Neural crest cell (in vitro differentiated cells): Measurements from ENCODE around the gene TAF7. TPM values are rescaled to one million over a fixed set of nuclear protein-coding genes. Genes with fewer than 3 reads are reported as not detected.
"Not testable (repeated sequence)": the region's sequence is repeated elsewhere in the genome, so short reads cannot be mapped to it uniquely, and the experiment has no call there.

Experiments used
- DNase-seq: peaks from one replicate; pipeline ENCODE4 v3.0.0; 2021; ENCODE audit warnings: low read depth, mixed read lengths, low spot score
- H3K27ac Mint-ChIP-seq: one replicate; pipeline ENCODE4 v1.8.0; 2021; ENCODE audit warnings: mild to moderate bottlenecking, mixed read lengths; ENCODE audit not compliant: unreplicated experiment
- H3K27me3 Mint-ChIP-seq: 2 replicates; pipeline ENCODE4 v1.8.0; 2021; ENCODE audit warnings: low read depth, mild to moderate bottlenecking, mixed read lengths
- H3K36me3 Mint-ChIP-seq: 2 replicates; pipeline ENCODE4 v1.8.0; 2021; ENCODE audit warnings: low read depth, mild to moderate bottlenecking, mixed read lengths
- H3K4me1 Mint-ChIP-seq: 2 replicates; pipeline ENCODE4 v1.8.0; 2021; ENCODE audit warnings: mixed read lengths
- H3K4me3 Mint-ChIP-seq: one replicate; pipeline ENCODE4 v1.8.0; 2021; ENCODE audit warnings: mild to moderate bottlenecking, mixed read lengths
- H3K9me3 Mint-ChIP-seq: 2 replicates; pipeline ENCODE4 v1.8.0; 2021; ENCODE audit warnings: mixed read lengths
- CTCF ChIP-seq: fragments of 200-600 bp; sonication (generic); conservative IDR thresholded peaks from 2 replicates; pipeline ENCODE4 v1.5.0; 2021; ENCODE audit warnings: antibody characterized with exemption, mild to moderate bottlenecking
- total RNA-seq: library from RNA; stranded (reverse); gene quantifications from 2 replicates; pipeline ENCODE4 v1.2.1, GENCODE V29; 2021

The TAF7 gene
- total RNA-seq, 1 donor from 2014 or later, result 100 TPM

GRCh38 chr5:141328231-141328630 is 7.6 kb upstream of the TAF7 start:
- no peak for TF ChIP-seq CTCF
- Mint-ChIP-seq H3K36me3 (peaks cover 23% of the 10 kb centered on the region), H3K27me3 (peaks cover 2% of the 10 kb centered on the region), H3K9me3 (peaks cover 11% of the 10 kb centered on the region), H3K27ac (no peak overlapping the region), H3K4me1 (no peaks in the 10 kb centered on the region), H3K4me3 (no peak overlapping the region)
- DNase-seq, result no peak

GRCh38 chr5:141326088-141326854 is 5.7 kb upstream of the TAF7 start:
- Mint-ChIP-seq H3K9me3 (peaks cover 11% of the 10 kb centered on the region), H3K4me1 (no peaks in the 10 kb centered on the region), H3K4me3 (peak overlapping the region; percentile 62), H3K36me3 (peaks cover 28% of the 10 kb centered on the region), H3K27ac (peak overlapping the region; percentile 92), H3K27me3 (peaks cover 2% of the 10 kb centered on the region)
- no peak for DNase-seq
- peak; percentile 64 for TF ChIP-seq CTCF

- H3K27ac Mint-ChIP-seq, result no peak overlapping the region
- H3K4me1 Mint-ChIP-seq, result peaks cover 24% of the 10 kb centered on the region
- H3K4me3 Mint-ChIP-seq, result peak overlapping the region; percentile 94
- peaks cover 12% of the 10 kb centered on the region for H3K27me3 Mint-ChIP-seq
- H3K9me3 Mint-ChIP-seq, result peaks cover 28% of the 10 kb centered on the region
- no peak for TF ChIP-seq CTCF
- H3K36me3 Mint-ChIP-seq, result peaks cover 49% of the 10 kb centered on the region
- DNase-seq, result no peak
Observed at GRCh38 chr5:141322261-141322660, 1.7 kb upstream of the TAF7 start.

- H3K27me3 Mint-ChIP-seq, result peaks cover 10% of the 10 kb centered on the region
Observed at GRCh38 chr5:141319699-141320098, 885 bp downstream of the TAF7 start.

GRCh38 chr5:141319202-141319601 is 1.4 kb downstream of the TAF7 start:
- Mint-ChIP-seq H3K27ac (no peak overlapping the region), H3K36me3 (peaks cover 63% of the 10 kb centered on the region), H3K4me1 (peaks cover 27% of the 10 kb centered on the region), H3K27me3 (peaks cover 10% of the 10 kb centered on the region), H3K4me3 (peak overlapping the region; percentile 94), H3K9me3 (peaks cover 38% of the 10 kb centered on the region)
- DNase-seq, result no peak
- TF ChIP-seq CTCF, result no peak

More at GRCh38 chr5:141319699-141320098, 885 bp downstream of the TAF7 start:
- Mint-ChIP-seq H3K4me3 (peak overlapping the region; percentile 94), H3K4me1 (peaks cover 27% of the 10 kb centered on the region), H3K36me3 (peaks cover 60% of the 10 kb centered on the region), H3K9me3 (peaks cover 36% of the 10 kb centered on the region), H3K27ac (peak overlapping the region; percentile 96)
- TF ChIP-seq CTCF, result no peak
- DNase-seq, result no peak

- not testable (repeated sequence) for H3K27me3 Mint-ChIP-seq, DNase-seq, H3K27ac Mint-ChIP-seq
- peaks cover 27% of the 10 kb centered on the region for H3K4me1 Mint-ChIP-seq
- peaks cover 46% of the 10 kb centered on the region for H3K9me3 Mint-ChIP-seq
- H3K36me3 Mint-ChIP-seq, result peaks cover 75% of the 10 kb centered on the region
- peak overlapping the region; percentile 24 for H3K4me3 Mint-ChIP-seq
Observed at GRCh38 chr5:141316963-141317362, 3.6 kb downstream of the TAF7 start.
